Peyer's patch (tissue), 4 donors: ENCODE results near the gene WWTR1. TPM values are rescaled to one million over a fixed set of nuclear protein-coding genes. Genes with fewer than 3 reads are reported as not detected.

Source experiments
- DNase-seq, 3 donors: peaks; one replicate each; pipeline ENCODE4 v3.0.0-alpha.2; 2017 to 2019
- H3K27ac ChIP-seq, 4 donors: fragments of 200-600 bp; sonication (generic); one replicate each; pipeline ENCODE4 v1.5.1; 2016 to 2019
- H3K27me3 ChIP-seq, 2 donors: fragments of 200-600 bp; sonication (generic); one replicate each; pipeline ENCODE4 v1.5.1; 2019
- H3K36me3 ChIP-seq, 3 donors: fragments of 200-600 bp; sonication (generic); one replicate each; pipeline ENCODE4 v1.5.1; 2016 to 2019
- H3K4me1 ChIP-seq, 4 donors: fragments of 200-600 bp; sonication (generic); one replicate each; pipeline ENCODE4 v1.5.1; 2016 to 2019
- H3K4me3 ChIP-seq, 4 donors: fragments of 200-600 bp; sonication (generic); 1 replicate in 3 of 4; 2 replicates in 1 of 4; pipeline ENCODE4 v1.5.1; 2016 to 2019; ENCODE audit warnings: mild to moderate bottlenecking in 1 of 4
- H3K9me3 ChIP-seq, 4 donors: fragments of 200-600 bp; sonication (generic); one replicate each; pipeline ENCODE4 v1.5.1; 2016 to 2019; ENCODE audit warnings: mild to moderate bottlenecking in 1 of 4
- POLR2A ChIP-seq, 2 donors: fragments of 450-650 bp; IDR thresholded peaks; one replicate each; pipeline ENCODE4 v1.5.1; 2017; ENCODE audit warnings: antibody characterized with exemption in 2 of 2, mild to moderate bottlenecking in 2 of 2, moderate library complexity in 2 of 2
- total RNA-seq, 4 donors: library from RNA; depleted of rRNA; stranded (reverse); fragments of >200 nt; gene quantifications; one replicate each; pipeline ENCODE4 v1.1.0, GENCODE V29; 2016
- TF ChIP-seq, protein P1 (sequence below), 6 experiments: fragments of 450-650 bp in 4 of 6; fragments of 200-600 bp in 2 of 6; sonication (generic) in 1 of 6; IDR thresholded peaks; one replicate each; pipeline ENCODE4 v1.5.1; 2017 to 2019; ENCODE audit warnings: antibody characterized with exemption in 6 of 6, mild to moderate bottlenecking in 3 of 6, moderate library complexity in 1 of 6

Gene WWTR1
- total RNA-seq, 4 donors from 2014 or later, result 13.8 to 62.7 (median 18.5) TPM

- no peak overlapping the region for H3K27ac ChIP-seq
- DNase-seq, result no peak
- no peaks in the 10 kb centered on the region for H3K4me1 ChIP-seq
- H3K4me3 ChIP-seq, result no peak overlapping the region
- H3K36me3 ChIP-seq, result no peaks in the 10 kb centered on the region
- H3K27me3 ChIP-seq, result no peaks in the 10 kb centered on the region
- TF ChIP-seq POLR2A (IDR thresholded peaks at IDR 0.05), result no peak
- TF ChIP-seq, protein P1, sequence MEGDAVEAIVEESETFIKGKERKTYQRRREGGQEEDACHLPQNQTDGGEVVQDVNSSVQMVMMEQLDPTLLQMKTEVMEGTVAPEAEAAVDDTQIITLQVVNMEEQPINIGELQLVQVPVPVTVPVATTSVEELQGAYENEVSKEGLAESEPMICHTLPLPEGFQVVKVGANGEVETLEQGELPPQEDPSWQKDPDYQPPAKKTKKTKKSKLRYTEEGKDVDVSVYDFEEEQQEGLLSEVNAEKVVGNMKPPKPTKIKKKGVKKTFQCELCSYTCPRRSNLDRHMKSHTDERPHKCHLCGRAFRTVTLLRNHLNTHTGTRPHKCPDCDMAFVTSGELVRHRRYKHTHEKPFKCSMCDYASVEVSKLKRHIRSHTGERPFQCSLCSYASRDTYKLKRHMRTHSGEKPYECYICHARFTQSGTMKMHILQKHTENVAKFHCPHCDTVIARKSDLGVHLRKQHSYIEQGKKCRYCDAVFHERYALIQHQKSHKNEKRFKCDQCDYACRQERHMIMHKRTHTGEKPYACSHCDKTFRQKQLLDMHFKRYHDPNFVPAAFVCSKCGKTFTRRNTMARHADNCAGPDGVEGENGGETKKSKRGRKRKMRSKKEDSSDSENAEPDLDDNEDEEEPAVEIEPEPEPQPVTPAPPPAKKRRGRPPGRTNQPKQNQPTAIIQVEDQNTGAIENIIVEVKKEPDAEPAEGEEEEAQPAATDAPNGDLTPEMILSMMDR (IDR thresholded peaks at IDR 0.05), result no peak
- no peaks in the 10 kb centered on the region for H3K9me3 ChIP-seq
Observed at GRCh38 chr3:149502438-149502837, 155.4 kb downstream of the WWTR1 start.

- Histone ChIP-seq H3K4me3 (no peak overlapping the region), H3K4me1 (no peaks in the 10 kb centered on the region), H3K9me3 (no peaks in the 10 kb centered on the region), H3K36me3 (no peaks in the 10 kb centered on the region), H3K27me3 (no peaks in the 10 kb centered on the region), H3K27ac (no peak overlapping the region)
- DNase-seq, result no peak
- TF ChIP-seq, protein P1 (IDR thresholded peaks at IDR 0.05), result no peak
Observed at GRCh38 chr3:149501524-149501923, 156.3 kb downstream of the WWTR1 start.

DNA sequence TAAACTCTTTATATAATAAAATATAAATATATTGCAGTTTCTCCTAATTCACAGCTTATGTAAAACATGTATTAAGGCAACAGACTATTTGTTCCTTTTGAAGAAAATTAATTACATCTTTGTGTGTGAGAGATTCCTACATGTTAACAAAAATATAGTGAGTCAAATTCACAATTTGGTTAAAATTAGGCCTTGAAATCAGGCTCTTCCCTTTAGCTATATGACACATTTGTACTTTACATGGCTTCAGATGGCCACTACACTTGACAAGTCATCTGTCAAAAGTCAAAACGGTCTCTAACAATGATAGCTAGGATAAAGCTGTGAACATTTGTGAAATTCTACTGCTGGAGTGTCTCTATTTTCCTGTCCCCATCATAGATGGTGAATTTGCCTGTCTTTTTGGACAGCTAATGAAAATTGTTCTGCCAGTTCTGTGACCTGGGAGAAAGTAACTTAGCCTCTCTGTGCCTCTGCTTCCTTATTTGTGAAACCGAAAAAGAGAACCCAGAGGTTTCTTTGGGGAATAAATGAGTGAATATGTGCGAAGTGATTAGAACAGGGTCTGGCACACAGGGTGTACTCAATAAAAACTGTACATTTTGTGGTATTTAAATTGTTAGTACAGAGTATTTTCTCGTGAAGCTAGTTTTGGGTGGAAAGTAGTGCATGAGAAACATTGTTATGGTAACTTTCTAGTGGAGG, 159.7 kb downstream of the WWTR1 start:
- Histone ChIP-seq H3K27ac (no peak overlapping the region), H3K27me3 (no peaks in the 10 kb centered on the region), H3K9me3 (no peaks in the 10 kb centered on the region), H3K4me1 (no peaks in the 10 kb centered on the region), H3K4me3 (no peak overlapping the region), H3K36me3 (no peaks in the 10 kb centered on the region)
- TF ChIP-seq, protein P1 (IDR thresholded peaks at IDR 0.05), result no peak
- no peak for TF ChIP-seq POLR2A (IDR thresholded peaks at IDR 0.05)
- no peak for DNase-seq

- H3K4me1 ChIP-seq, result no peaks in the 10 kb centered on the region
- H3K9me3 ChIP-seq, result no peaks in the 10 kb centered on the region
- no peak for DNase-seq
- H3K4me3 ChIP-seq, result no peak overlapping the region
- TF ChIP-seq POLR2A (IDR thresholded peaks at IDR 0.05), result no peak
- TF ChIP-seq, protein P1 (IDR thresholded peaks at IDR 0.05), result no peak
- no peaks in the 10 kb centered on the region for H3K36me3 ChIP-seq
- H3K27ac ChIP-seq, result no peak overlapping the region
- no peaks in the 10 kb centered on the region for H3K27me3 ChIP-seq
Observed at GRCh38 chr3:149496891-149497290, 160.9 kb downstream of the WWTR1 start.

GRCh38 chr3:149495581-149496125, 162.2 kb downstream of the WWTR1 start:
- Histone ChIP-seq H3K4me3 (no peak overlapping the region), H3K9me3 (no peaks in the 10 kb centered on the region), H3K27ac (no peak overlapping the region), H3K36me3 (no peaks in the 10 kb centered on the region), H3K4me1 (no peaks in the 10 kb centered on the region), H3K27me3 (no peaks in the 10 kb centered on the region)
- TF ChIP-seq, protein P1 (IDR thresholded peaks at IDR 0.05), result no peak
- no peak for TF ChIP-seq POLR2A (IDR thresholded peaks at IDR 0.05)
- no peak for DNase-seq
